Measurements from ENCODE around the gene HDAC4.

Gene HDAC4

DNA sequence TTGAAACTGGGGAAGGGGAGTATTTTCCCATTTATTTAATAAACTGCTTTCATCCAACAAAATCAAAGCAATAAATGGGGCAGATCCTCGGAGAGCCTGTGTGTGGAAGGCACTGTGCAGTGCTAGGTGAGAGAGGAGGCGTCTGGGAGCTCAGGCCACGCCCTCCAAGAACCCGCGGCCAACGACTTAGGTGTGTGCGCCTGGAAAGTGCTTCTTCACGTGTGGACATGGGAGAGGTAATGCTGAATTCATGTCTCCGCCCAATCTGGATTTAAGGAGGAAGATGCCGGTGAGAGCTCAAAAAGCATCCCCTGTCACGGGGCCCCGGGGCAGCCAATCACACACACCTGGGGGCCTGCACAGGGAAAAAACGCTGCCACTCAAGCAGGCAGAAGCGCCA, 77.4 kb downstream of the HDAC4 start:
- no peak overlapping the region for H3K4me3 ChIP-seq (ENCODE audit: low read length)
- DNase-seq (ENCODE audit: low read depth), result no peak
- TF ChIP-seq, protein P1, sequence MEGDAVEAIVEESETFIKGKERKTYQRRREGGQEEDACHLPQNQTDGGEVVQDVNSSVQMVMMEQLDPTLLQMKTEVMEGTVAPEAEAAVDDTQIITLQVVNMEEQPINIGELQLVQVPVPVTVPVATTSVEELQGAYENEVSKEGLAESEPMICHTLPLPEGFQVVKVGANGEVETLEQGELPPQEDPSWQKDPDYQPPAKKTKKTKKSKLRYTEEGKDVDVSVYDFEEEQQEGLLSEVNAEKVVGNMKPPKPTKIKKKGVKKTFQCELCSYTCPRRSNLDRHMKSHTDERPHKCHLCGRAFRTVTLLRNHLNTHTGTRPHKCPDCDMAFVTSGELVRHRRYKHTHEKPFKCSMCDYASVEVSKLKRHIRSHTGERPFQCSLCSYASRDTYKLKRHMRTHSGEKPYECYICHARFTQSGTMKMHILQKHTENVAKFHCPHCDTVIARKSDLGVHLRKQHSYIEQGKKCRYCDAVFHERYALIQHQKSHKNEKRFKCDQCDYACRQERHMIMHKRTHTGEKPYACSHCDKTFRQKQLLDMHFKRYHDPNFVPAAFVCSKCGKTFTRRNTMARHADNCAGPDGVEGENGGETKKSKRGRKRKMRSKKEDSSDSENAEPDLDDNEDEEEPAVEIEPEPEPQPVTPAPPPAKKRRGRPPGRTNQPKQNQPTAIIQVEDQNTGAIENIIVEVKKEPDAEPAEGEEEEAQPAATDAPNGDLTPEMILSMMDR (conservative IDR thresholded peaks at IDR 0.05; ENCODE audit: low read length), result no peak

DNA sequence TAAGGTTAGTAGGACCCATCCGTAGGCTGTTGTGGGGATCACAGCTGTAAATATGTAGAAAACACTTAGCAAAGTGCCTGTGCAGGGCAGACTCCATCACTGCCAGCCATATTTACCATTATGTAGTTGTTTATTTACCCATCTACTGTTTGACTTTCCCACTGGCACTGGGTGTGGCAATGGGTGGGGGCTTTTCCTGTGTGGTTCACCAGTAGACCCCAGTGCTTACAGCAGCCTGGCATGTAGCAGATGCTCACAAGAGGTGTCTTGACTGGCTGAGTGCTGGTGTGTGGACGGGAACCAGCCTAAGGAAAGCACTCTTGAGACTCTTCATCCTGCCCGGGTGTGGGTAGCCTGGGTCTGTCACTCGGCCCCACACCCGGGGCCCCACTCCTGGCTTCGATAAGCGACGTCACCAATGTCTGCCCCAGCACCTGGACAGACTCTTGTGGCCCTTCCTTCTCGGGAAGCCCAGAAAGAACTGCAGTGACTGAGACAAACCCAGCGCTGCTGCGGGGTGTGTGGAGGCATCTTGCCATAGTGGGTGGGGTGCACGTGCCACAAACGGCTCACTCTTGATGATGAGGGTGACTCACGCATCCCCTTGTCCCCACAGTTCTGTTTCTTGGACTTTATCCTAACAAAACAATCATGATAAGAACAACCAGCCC, 78.3 kb downstream of the HDAC4 start:
- DNase-seq (ENCODE audit: low read depth), result peak; percentile 52
- TF ChIP-seq, protein P1 (conservative IDR thresholded peaks at IDR 0.05; ENCODE audit: low read length), result no peak
- H3K4me3 ChIP-seq (ENCODE audit: low read length), result no peak overlapping the region

DNA sequence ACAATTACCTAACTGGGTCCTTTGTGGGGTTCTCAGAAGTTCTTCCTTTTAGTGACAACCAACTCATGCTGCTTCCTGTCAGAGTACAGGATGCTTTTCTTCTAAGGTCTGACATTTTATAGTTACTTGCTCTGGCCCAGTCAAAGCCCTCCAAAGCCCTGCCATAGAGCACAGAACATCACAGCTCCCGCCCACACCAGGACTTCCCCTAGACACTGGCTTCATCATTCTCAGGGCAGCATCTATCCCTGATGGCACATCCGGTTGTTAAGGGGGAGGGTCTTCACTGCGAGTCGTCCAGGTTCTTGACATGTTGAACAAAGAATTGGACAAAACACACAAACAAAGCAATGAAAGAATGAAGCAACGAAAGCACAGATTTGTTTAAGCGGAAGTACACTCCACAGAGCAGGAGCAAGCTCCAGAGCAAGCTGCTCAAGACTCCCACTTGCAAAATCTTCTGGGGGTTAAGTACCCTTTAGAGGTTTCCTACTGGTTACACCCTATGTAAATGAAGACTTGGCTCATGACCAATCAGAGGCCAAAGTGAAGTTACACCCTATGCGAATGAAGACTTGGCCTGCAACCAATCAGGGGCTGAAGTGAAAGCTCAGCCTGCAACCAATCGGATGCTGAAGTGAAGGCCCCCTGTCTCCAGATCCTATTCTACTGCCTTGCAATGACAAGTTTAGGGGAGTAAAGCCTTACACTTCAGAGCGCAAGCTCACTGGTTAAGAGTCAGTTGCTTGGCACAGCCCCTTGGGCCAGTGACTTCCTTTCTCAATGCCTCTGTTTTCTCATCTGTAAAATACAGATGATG, 79.0 kb downstream of the HDAC4 start:
- no peak overlapping the region for H3K4me3 ChIP-seq (ENCODE audit: low read length)
- TF ChIP-seq, protein P1 (conservative IDR thresholded peaks at IDR 0.05; ENCODE audit: low read length), result no peak
- DNase-seq (ENCODE audit: low read depth), result no peak

DNA sequence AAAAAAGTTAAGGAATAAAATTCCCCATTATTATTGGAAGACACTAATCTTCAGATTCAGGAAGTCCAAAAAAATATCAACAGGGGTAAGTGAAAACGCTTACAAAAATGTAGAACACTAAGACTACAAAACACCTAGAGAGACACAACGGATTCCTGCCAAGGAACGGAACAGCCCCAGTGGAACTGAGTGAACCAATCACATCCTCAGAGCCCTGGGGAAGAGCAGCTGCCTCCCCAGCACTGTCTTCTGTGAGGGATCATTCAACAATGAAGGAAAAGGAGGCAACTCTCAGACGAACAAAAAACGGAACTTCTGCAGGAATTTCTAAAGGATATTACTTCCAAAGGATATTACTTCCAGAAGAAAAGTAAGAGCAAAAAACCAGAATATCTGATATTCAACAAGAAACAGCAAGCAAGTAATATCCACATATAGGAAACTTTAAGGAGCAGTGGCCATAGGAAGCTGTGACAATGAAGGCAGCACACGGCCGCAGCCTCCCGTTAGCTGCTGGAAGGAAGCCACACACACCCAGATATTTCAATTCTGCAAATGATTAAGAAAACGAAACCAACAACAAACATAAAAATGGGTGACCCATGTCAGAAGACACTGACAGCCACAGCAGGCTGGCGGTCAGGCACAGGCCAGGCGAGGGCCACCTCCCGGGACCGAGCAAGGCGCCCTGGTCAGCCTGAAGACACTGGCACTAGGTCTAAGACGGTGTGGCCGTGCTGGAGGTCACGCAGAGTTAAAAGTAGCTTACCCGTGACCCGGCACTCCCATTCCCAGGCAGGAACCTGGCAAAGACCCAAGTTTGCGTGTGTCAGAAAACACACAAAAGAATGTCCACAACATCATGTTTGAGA, 81.8 kb downstream of the HDAC4 start:
- TF ChIP-seq, protein P1 (conservative IDR thresholded peaks at IDR 0.05; ENCODE audit: low read length), result no peak
- peak overlapping the region; percentile 47 for H3K4me3 ChIP-seq (ENCODE audit: low read length)
- DNase-seq (ENCODE audit: low read depth), result peak; percentile 54

DNA sequence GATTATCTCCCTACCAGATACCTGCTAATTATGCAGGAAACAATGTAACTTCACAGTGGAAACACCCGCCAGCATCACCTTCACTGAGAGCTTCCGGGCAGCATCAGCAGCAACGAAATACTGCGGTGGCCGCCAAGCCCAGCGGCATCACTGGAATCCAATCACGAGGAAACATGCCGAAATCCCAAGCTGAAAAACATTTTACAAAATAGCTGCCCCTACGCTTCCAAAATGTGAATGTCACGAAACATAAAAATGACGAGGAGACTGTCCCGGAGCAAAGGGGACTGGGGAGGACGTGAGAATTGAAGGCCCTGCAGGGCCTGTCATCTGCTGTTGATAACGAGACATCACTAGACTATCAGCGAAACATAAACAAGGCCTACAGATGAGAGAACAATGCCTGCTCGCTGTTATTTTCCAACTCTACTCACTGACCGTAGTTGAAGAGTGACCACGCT, 82.6 kb downstream of the HDAC4 start:
- H3K4me3 ChIP-seq (ENCODE audit: low read length), result no peak overlapping the region
- no peak for DNase-seq (ENCODE audit: low read depth)
- TF ChIP-seq, protein P1 (conservative IDR thresholded peaks at IDR 0.05; ENCODE audit: low read length), result no peak

DNA sequence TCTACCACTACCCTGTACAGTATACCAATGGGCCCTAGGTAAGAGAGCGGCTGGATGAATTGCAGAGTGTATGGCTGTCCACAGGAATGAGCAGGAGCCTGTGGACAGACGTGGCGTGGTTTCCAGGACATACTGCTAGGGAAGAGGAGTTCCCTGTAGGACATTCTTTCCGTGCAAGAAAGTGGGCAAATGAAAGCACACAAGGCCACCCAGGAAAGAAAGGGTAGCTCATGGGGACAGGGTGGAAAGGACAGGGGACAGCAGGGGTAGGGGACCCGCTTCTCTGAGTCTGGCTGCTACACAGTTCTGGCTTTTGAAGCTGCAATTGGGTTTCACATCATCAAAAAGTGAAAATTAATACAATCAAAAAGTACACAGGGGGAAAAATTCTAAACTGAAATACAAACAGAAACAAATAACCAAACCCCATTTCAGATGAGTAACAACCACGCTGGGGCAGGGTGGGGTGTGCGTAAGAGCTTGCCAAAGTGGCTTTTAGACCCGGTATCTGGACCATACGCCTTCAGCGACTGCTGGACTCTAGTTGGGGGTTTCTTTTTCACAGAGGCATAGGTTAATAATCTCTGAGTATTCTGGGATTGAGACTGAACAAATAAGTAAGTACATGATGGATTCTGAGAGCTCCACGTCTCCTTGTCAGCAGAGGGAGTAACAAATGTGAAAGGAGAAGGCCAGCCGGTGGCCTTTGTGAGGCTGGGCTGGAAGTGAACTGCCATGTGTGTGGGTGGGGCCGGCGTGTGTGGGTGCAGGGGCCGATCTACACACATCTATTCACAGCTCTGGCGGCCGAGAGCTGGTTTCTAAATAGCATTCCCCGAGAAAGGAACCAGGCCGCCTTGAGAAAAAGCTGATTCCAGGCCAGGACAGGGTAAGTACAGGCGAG, 84.0 kb downstream of the HDAC4 start:
- peak; percentile 76 for DNase-seq (ENCODE audit: low read depth)
- TF ChIP-seq, protein P1 (conservative IDR thresholded peaks at IDR 0.05; ENCODE audit: low read length), result peak; percentile 26
- H3K4me3 ChIP-seq (ENCODE audit: low read length), result peak overlapping the region; percentile 44
